ENCODE measurements around the gene RPUSD3.

RPUSD3 gene

DNA sequence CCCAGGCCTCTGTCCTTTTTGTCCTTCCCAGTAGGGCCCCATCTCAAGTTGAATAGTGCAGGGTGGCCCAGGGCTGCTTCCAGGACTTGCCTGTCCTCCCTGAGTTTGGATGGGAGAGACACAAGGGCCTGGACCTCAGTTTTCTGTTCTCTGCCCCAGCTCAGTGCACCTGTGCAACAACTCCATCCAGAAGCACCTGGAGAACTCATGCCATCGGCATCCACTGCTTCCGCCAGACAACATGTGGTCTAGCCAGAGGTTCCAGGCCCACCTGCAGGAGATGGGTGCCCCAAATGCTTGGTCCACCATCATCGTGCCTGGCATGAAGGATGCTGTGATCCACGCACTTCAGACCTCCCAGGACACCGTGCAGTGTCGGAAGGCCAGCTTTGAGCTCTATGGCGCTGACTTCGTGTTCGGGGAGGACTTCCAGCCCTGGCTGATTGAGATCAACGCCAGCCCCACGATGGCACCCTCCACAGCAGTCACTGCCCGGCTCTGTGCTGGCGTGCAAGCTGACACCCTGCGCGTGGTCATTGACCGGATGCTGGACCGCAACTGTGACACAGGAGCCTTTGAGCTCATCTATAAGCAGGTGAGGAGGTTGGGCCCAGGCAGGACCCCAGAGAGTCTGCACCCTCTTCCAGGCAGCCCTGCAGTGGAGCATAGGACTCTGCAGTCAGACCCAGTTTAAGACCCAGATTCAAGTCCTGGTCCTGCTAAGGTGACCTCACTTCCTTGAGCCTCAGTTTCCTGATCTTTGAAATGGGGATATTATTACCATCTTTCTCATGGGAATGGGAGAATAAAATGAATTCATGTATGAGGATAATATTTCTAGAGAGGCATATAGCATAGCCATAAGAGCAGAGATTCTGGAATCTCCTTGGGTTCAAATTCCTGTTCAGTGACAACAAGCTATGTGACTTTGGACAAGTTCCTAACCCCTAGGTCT, 14.7 kb downstream of the RPUSD3 start:
- no peak for DNase-seq

- no peak for DNase-seq
Measured at GRCh38 chr3:9826815-9827573, 16.8 kb downstream of the RPUSD3 start.

DNA sequence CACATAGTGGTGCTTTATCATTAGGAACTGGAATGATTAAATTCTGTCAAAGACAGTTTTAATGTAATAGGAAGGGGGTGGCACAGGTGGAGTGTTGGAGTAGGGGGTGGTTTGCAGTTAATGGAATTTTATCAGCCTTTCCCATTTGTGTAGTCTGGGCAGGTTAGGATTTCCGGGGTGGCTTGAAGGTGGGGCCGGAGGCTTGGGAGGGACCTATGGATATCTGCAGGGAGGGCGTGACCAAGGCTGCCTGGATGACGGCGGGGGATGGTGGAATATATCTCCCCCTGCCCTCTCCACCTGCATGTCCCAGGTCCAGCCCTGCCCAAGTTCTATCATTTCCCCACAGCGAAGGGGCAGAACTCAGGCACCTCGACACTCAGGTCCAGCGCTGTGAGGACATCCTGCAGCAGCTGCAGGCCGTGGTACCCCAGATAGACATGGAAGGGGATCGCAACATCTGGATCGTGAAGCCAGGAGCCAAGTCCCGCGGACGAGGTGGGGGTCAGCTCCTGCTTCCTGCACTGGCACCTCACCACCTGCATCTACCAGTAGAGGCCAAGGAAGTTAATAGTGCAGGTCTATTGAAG, 18.3 kb downstream of the RPUSD3 start:
- no peak for DNase-seq

DNA sequence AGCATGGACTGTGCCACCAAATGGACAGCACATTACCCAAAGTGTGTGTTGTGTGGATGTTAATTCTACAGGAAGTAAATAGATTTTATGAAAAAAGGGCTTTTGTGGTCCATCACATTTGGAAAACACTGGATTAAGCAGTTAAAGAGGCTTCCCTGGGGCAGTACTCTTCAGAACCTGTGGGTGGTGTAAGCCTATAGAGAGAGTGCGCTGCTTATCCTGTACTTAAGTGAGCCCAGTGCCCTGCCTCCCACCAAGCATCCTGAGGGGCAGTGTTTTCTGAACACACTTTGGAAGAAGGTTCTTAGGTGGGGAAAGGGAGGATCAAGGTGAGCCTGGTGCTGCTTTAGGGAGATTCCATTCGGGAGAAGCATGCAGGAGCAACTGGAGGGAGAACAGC, 22.9 kb downstream of the RPUSD3 start:
- no peak for DNase-seq

GRCh38 chr3:9820543-9820942, 23.3 kb downstream of the RPUSD3 start:
- DNase-seq = no peak

DNA sequence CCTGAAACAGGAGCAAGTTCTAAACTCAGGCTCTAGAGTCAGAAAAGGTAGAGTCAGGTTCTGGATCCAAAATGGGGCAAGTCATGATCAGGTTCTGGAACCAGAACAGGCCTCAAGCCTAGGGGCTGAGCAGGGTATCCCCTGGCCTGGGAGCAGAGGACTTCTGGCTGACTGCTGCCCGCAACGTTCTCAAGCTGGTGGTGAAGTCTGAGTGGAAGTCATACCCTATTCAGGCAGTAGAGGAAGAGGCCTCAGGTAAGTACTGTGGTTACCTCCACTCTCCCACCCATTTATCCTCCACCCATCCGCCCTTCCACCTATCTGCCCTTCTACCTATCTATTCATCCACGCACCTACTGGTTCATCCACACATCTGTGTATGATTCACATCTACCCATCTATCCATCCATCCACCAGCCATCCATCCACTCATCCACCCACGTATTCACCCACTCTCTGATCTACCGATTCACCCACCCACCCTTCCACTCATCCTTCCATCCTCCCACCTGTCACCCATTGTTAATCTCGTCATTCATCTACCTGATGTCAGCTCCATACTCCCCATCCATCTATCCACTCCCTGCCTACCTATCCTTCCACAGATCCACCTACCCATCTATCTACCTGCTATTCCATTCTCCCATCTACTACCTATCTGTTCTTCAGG, 25.0 kb downstream of the RPUSD3 start:
- DNase-seq = no peak

DNA sequence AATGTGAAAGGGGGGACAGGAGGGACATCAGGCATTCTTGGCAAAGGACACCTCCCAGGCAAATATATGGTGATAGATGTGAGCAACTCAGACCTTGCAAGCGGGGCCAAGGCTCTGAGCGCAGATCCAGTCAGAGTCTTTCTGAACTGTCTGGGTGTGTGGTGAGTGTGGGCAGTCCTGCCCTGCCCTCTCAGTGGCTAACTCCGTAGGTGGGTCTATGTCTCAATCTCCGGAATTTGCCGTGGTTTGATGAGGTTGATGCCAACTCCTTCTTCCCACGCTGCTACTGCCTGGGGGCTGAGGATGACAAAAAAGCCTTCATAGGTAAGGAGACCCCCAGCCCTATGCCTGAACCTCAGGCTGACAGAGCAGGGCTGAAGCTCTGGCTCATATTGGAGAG, 26.4 kb downstream of the RPUSD3 start:
- DNase-seq = no peak

- DNase-seq = no peak
Measured at GRCh38 chr3:9815986-9816385, 27.8 kb downstream of the RPUSD3 start.

DNA sequence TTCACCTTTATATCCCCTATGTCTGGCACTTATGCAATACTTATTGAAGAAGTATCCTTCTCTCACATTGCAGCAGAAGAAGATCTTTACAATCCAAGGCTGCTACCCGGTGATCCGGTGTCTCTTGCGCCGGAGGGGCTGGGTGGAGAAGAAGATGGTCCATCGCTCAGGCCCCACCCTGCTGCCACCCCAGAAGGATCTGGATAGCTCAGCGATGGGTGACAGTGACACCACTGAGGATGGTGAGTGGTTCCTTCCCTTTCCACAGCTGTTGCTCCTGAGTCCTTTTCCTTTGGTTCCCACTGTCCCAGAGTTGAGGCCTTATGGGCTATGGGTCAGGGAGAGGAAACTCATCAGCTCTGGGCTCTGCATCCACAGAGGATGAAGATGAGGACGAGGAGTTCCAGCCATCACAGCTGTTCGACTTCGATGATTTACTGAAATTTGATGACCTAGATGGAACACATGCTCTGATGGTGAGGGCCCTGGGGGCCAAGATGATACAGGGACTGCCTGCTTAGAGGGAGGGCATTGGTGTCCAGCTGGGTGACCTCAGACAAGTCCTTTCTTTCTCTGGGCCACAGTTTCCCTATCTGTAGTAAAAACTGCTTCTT, 30.8 kb downstream of the RPUSD3 start:
- no peak for DNase-seq

- DNase-seq = no peak
Measured at GRCh38 chr3:9810846-9811245, 33.0 kb downstream of the RPUSD3 start.

GRCh38 chr3:9810433-9810770, 33.4 kb downstream of the RPUSD3 start:
- no peak for DNase-seq

DNA sequence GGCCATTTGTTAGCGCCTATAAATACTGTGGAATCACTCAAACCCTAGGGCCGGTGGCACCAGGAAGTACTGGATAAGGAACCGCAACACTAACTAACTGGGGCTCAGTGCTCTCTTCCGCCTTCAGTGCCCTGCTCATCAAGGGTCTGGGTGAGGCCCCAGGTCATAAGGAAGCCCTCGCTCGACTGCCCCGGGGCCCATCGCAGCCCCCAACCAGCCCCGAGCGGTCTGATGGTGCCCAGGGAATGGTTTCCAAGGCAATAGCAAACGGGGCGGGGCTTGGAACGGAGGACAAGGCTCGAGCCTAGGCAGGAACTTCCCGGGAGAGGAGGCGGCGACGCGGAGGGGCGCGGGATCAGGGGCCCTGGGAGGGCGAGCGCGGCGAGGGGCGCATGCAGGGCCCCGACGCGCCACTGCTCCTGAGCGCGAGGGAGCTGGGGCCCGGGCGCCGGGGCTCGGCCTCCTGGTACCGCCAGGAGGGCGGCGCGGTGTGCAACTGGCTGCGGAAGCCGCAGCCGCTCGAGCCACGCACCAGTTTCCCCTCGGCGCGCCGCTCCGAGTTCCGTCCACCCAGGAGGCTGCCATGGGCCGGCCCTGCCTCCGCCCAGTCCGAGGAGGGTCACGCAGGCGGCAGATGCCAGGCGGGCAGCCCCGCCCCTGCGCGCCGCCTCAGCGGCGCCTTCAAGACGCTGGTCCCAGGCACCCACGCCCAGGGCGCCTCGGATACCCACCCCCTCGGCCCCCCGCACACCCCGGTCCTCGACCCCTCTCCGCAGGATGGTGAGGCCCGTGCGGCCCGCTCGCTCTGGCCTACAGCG, 34.0 kb downstream of the RPUSD3 start, which contains the start of gene TTLL3:
Gene TTLL3 (plus strand): TSS at position 648 of the 818 bp plus-strand sequence. CDS start 400 bp downstream, outside the sequence.
- DNase-seq = no peak

DNA sequence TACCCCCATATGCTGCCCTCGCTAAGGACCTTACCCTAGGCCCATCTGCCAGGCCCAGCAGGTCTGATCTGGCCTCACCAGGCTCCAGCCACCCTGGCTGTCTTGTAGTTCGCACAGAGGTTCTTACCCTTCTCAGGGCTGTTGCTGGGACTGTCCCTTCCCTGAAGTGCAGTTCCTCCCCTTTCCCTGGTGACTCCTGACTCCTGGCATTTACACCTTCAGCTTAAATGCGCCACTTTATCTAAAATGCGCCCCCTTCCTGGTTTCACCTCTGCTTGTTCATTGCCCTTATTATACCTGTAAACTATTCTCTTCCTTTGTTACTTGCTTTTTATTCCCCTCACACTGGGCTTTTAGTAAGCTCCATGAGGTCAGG, 34.6 kb downstream of the RPUSD3 start:
- DNase-seq = no peak

- DNase-seq = no peak
Measured at GRCh38 chr3:9808345-9809037, 35.3 kb downstream of the RPUSD3 start.

- DNase-seq = no peak
Measured at GRCh38 chr3:9807981-9808344, 35.8 kb downstream of the RPUSD3 start.

DNA sequence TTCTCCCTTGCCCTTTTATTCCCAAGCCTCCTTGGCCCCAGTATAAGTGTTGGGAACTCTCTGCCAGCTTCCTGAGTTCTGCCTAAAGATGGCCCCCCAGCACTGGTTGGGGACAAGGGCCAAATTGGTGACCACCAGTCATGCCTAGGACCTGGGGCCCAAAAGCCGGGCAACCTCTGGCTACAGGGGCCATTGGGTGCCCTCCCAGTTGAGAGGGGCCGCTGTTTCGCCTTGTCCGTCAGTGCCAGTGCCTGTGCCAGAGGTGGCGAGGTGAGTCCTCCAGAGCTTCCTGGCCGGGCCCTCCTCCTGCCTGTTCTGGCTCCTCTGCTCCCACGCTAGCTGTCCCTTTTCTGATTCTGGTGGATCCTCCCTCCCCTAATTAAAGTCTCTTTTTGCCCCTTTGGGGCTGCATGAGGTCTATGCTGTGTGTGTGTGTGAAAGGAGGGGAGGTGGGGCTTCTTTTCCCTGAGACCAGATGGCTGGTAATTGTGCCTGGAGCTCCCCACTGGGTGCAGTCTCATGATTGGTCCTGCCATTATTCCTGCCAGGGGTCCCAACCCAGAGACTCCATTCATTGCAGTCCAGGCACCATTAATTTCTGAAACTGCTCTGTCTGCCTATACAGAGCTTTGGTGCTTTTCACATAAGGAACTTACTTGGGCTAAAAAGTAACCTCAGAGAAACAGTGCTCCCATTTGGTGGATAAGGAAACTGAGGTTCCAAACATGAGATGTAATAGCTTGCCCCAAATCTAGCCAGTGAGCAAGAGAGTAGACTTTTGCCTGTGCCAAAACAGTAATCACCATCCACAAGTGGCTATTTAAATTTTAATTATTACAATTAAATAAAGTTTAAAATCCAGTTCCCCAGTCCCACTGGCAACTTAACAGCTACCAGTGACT, 36.9 kb downstream of the RPUSD3 start:
- DNase-seq = no peak

GRCh38 chr3:9806137-9806536, 37.7 kb downstream of the RPUSD3 start:
- DNase-seq = no peak

DNA sequence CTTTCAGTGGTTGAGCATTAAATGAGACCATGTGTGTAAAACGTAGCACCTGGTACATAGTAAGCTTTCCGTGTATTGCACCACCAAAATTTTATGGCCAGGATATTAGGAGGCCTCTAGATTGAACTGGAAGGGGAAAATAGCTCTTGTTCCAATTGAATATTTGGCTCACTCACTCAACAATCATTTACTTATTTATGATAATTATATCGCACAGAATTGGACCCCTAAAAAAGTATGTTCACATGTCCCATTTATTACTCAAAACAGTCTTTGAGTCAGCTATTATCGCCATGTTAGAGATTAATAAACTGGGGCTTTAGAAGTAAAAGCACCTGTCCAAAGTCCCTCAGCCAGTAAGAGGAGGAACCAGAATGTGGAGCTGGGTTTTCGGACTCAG, 38.8 kb downstream of the RPUSD3 start:
- DNase-seq = no peak

DNA sequence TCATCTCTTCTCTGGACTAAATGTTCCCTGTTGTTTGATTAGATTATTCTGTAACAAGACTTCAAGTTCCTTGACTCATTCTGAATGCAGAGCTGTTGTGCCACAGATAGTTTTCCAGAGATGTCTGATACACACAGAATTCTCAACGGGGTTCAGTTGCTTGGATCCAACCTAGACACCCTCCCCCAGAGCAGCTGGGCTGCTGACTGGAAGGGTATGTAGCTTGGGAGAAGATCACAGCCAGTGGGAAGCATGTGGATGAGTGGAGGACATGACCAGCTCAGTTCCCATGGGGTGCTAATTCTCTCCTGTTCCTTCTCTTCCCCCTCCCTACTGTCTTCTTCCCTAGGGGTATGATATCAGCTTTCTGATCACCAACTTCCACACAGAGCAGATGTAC, 40.3 kb downstream of the RPUSD3 start:
- no peak for DNase-seq

DNA sequence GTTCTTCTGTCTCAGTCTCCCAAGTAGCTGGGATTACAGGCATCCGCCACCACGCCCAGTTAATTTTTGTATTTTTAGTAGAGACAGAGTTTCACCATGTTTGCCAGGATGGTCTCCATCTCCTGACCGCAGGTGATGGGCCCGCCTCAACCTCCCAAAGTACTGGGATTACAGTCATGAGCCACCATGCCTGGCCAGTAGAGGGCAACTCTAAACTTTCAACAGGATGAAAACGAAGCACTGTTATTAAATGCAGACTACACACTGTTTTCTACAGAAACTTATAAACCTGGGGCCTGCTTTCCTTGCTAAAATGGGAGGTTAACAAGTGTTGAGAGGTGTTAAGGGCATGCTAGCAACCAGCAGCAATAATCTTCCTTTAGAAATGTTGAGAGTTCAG, 43.3 kb downstream of the RPUSD3 start:
- DNase-seq = no peak

Measured in NCI-H446 treated with DMSO at 0.1 percent for 48 hours (cell line).